Muscle layer of colon (tissue), 2 donors: Measurements from ENCODE around the gene DLGAP3.
"Not testable (repeated sequence)": the region's sequence is repeated elsewhere in the genome, so short reads cannot be mapped to it uniquely, and the experiment has no call there.

Experiments used
- H3K27ac ChIP-seq: one replicate; pipeline ENCODE4 v1.7.0; 2013; ENCODE audit warnings: low read depth, mild to moderate bottlenecking, low read length, moderate library complexity
- H3K27me3 ChIP-seq, 2 donors: one replicate each; pipeline ENCODE4 v1.7.0; 2013; ENCODE audit warnings: low read length in 2 of 2, mild to moderate bottlenecking in 2 of 2; ENCODE audit not compliant: insufficient read depth in 2 of 2, control insufficient read depth in 1 of 2
- H3K36me3 ChIP-seq: one replicate; pipeline ENCODE4 v1.7.0; 2013; ENCODE audit warnings: mild to moderate bottlenecking, low read length; ENCODE audit not compliant: insufficient read depth
- H3K4me1 ChIP-seq: one replicate; pipeline ENCODE4 v1.7.0; 2013; ENCODE audit warnings: mild to moderate bottlenecking, low read length; ENCODE audit not compliant: insufficient read depth
- H3K4me3 ChIP-seq, 2 donors: one replicate each; pipeline ENCODE4 v1.7.0; 2013; ENCODE audit warnings: low read length in 2 of 2, low read depth in 1 of 2, mild to moderate bottlenecking in 1 of 2, moderate library complexity in 1 of 2
- H3K9ac ChIP-seq: one replicate; pipeline ENCODE4 v1.7.0; 2013; ENCODE audit warnings: low read length
- H3K9me3 ChIP-seq: one replicate; pipeline ENCODE4 v1.7.0; 2013; ENCODE audit warnings: mild to moderate bottlenecking, low read length
- donor health status: abdominal sarcoma.
- donor health status: Adenocarcinoma of cecum.

Gene DLGAP3

DNA sequence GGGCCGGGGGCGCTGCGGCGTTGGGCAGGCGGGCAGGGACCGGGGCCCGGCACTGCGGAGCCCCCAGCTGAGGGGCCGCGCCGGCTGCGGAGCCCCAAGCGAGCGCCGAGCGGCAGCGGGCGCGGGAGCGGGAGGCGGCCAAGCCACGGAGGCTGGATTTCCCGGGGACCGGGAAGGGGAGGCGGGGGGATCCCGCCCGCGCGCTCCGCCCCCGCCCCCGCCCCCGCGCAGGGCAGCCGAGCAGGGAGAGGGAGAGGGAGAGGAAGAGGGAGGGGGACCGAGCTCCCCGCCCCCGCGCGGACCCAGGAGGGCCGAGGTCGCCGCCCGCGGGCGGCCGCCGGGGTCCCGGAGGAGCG is at the start of gene DLGAP3:
Gene DLGAP3 (minus strand): TSS at position 154 of the 356 bp plus-strand sequence. CDS start 24,267 bp downstream, outside the sequence.
- Histone ChIP-seq H3K4me3 (peak within 1 kb of the TSS in 1 of 2 donors; percentile 42), H3K27me3 (peaks cover 27 to 43% of the 10 kb centered on the region in 2 donors), H3K36me3 (no peaks in the 10 kb centered on the region), H3K4me1 (peaks cover 5% of the 10 kb centered on the region), H3K9me3 (no peaks in the 10 kb centered on the region), H3K9ac (no peak within 1 kb of the TSS), H3K27ac (no peak within 1 kb of the TSS)

GRCh38 chr1:34978921-34979320 is 49.5 kb upstream of the DLGAP3 start:
- H3K27ac ChIP-seq: no peak overlapping the region
- no peaks in the 10 kb centered on the region for H3K9me3 ChIP-seq
- H3K27me3 ChIP-seq: no peaks in the 10 kb centered on the region
- no peak overlapping the region for H3K4me3 ChIP-seq
- no peak overlapping the region for H3K9ac ChIP-seq
- peaks cover 5% of the 10 kb centered on the region for H3K36me3 ChIP-seq
- peaks cover 11% of the 10 kb centered on the region for H3K4me1 ChIP-seq

- Histone ChIP-seq H3K9ac (no peak overlapping the region), H3K4me1 (peaks cover 4% of the 10 kb centered on the region), H3K9me3 (no peaks in the 10 kb centered on the region), H3K36me3 (peaks cover 5% of the 10 kb centered on the region), H3K27me3 (no peaks in the 10 kb centered on the region), H3K27ac (no peak overlapping the region), H3K4me3 (no peak overlapping the region)
Measured at GRCh38 chr1:34977858-34978257, 48.4 kb upstream of the DLGAP3 start.

GRCh38 chr1:34977210-34977471 is 47.7 kb upstream of the DLGAP3 start:
- no peak overlapping the region for H3K9ac ChIP-seq
- no peak overlapping the region for H3K27ac ChIP-seq
- H3K9me3 ChIP-seq: no peaks in the 10 kb centered on the region
- H3K4me3 ChIP-seq: no peak overlapping the region
- no peaks in the 10 kb centered on the region for H3K27me3 ChIP-seq
- H3K4me1 ChIP-seq: peaks cover 4% of the 10 kb centered on the region
- peaks cover 5% of the 10 kb centered on the region for H3K36me3 ChIP-seq

GRCh38 chr1:34976384-34977209 is 47.1 kb upstream of the DLGAP3 start:
- no peaks in the 10 kb centered on the region for H3K9me3 ChIP-seq
- H3K4me1 ChIP-seq: peaks cover 4% of the 10 kb centered on the region
- H3K36me3 ChIP-seq: peaks cover 5% of the 10 kb centered on the region
- no peak overlapping the region for H3K4me3 ChIP-seq
- H3K27me3 ChIP-seq: no peaks in the 10 kb centered on the region
- H3K9ac ChIP-seq: no peak overlapping the region
- H3K27ac ChIP-seq: no peak overlapping the region

- H3K4me1 ChIP-seq: peaks cover 4% of the 10 kb centered on the region
- H3K27me3 ChIP-seq: no peaks in the 10 kb centered on the region
- no peaks in the 10 kb centered on the region for H3K9me3 ChIP-seq
- H3K36me3 ChIP-seq: no peaks in the 10 kb centered on the region
- no peak overlapping the region for H3K9ac ChIP-seq
- H3K27ac ChIP-seq: no peak overlapping the region
- no peak overlapping the region for H3K4me3 ChIP-seq
Measured at GRCh38 chr1:34975771-34976170, 46.3 kb upstream of the DLGAP3 start.

GRCh38 chr1:34975338-34975737 is 45.9 kb upstream of the DLGAP3 start:
- Histone ChIP-seq H3K36me3 (no peaks in the 10 kb centered on the region), H3K27ac (no peak overlapping the region), H3K27me3 (no peaks in the 10 kb centered on the region), H3K9me3 (no peaks in the 10 kb centered on the region), H3K4me1 (peaks cover 4% of the 10 kb centered on the region), H3K4me3 (no peak overlapping the region), H3K9ac (no peak overlapping the region)

- H3K4me1 ChIP-seq: peaks cover 4% of the 10 kb centered on the region
- no peaks in the 10 kb centered on the region for H3K9me3 ChIP-seq
- no peak overlapping the region for H3K9ac ChIP-seq
- H3K4me3 ChIP-seq: no peak overlapping the region
- H3K27me3 ChIP-seq: no peaks in the 10 kb centered on the region
- H3K36me3 ChIP-seq: no peaks in the 10 kb centered on the region
- no peak overlapping the region for H3K27ac ChIP-seq
Measured at GRCh38 chr1:34974626-34975025, 45.2 kb upstream of the DLGAP3 start.

- Histone ChIP-seq H3K9me3 (no peaks in the 10 kb centered on the region), H3K27me3 (no peaks in the 10 kb centered on the region), H3K4me3 (no peak overlapping the region), H3K9ac (no peak overlapping the region), H3K27ac (no peak overlapping the region), H3K36me3 (no peaks in the 10 kb centered on the region), H3K4me1 (peaks cover 4% of the 10 kb centered on the region)
Measured at GRCh38 chr1:34973326-34973725, 43.9 kb upstream of the DLGAP3 start.

- Histone ChIP-seq H3K4me1 (no peaks in the 10 kb centered on the region), H3K36me3 (no peaks in the 10 kb centered on the region), H3K9me3 (no peaks in the 10 kb centered on the region), H3K4me3 (no peak overlapping the region), H3K27ac (no peak overlapping the region), H3K9ac (no peak overlapping the region), H3K27me3 (no peaks in the 10 kb centered on the region)
Measured at GRCh38 chr1:34970829-34971228, 41.4 kb upstream of the DLGAP3 start.

- H3K36me3 ChIP-seq: no peaks in the 10 kb centered on the region
- H3K27me3 ChIP-seq: no peaks in the 10 kb centered on the region
- no peaks in the 10 kb centered on the region for H3K9me3 ChIP-seq
- H3K4me3 ChIP-seq: no peak overlapping the region
- H3K9ac ChIP-seq: no peak overlapping the region
- H3K27ac ChIP-seq: no peak overlapping the region
- H3K4me1 ChIP-seq: no peaks in the 10 kb centered on the region
Measured at GRCh38 chr1:34970220-34970735, 40.8 kb upstream of the DLGAP3 start.

- not testable (repeated sequence) for H3K27me3 ChIP-seq, H3K9ac ChIP-seq, H3K4me3 ChIP-seq, H3K36me3 ChIP-seq, H3K27ac ChIP-seq, H3K4me1 ChIP-seq, H3K9me3 ChIP-seq
Measured at GRCh38 chr1:34968297-34968696, 38.8 kb upstream of the DLGAP3 start.
